BE2C (cell line): ENCODE measurements around the gene OSBP.
"Not testable (repeated sequence)": the region's sequence is repeated elsewhere in the genome, so short reads cannot be mapped to it uniquely, and the experiment has no call there.

Experiments used
- DNase-seq: peaks from one replicate; pipeline ENCODE4 v3.0.0-alpha.2; 2020
- H3K27me3 ChIP-seq: fragments of 250-450 bp; sonication (Bioruptor Pico); 2 replicates; pipeline ENCODE4 v1.5.1; 2020; ENCODE audit warnings: mild to moderate bottlenecking
- H3K36me3 ChIP-seq: fragments of 250-450 bp; sonication (Bioruptor Pico); 2 replicates; pipeline ENCODE4 v1.5.1; 2020; ENCODE audit warnings: mild to moderate bottlenecking
- H3K4me1 ChIP-seq: fragments of 250-450 bp; sonication (Bioruptor Pico); 2 replicates; pipeline ENCODE4 v1.5.1; 2020
- H3K4me3 ChIP-seq: 2 replicates; pipeline ENCODE4 v1.5.1; 2011; ENCODE audit warnings: low read depth, low read length
- H3K9me3 ChIP-seq: fragments of 250-450 bp; sonication (Bioruptor Pico); 2 replicates; pipeline ENCODE4 v1.5.1; 2020
- CTCF ChIP-seq: IDR thresholded peaks from 2 replicates; pipeline ENCODE4 v1.5.1; 2012; ENCODE audit warnings: mild to moderate bottlenecking, low read depth, low read length

OSBP gene

GRCh38 chr11:59647245-59647980 lies 31.8 kb upstream of the OSBP start:
- no peaks in the 10 kb centered on the region for H3K27me3 ChIP-seq
- DNase-seq = no peak
- TF ChIP-seq CTCF = no peak
- H3K9me3 ChIP-seq = no peaks in the 10 kb centered on the region
- H3K4me1 ChIP-seq = no peaks in the 10 kb centered on the region
- H3K4me3 ChIP-seq = no peak overlapping the region
- peaks cover 4% of the 10 kb centered on the region; the same call in 1 of the 2 replicates for H3K36me3 ChIP-seq

GRCh38 chr11:59644528-59644927 lies 29.0 kb upstream of the OSBP start:
- Histone ChIP-seq H3K4me3 (no peak overlapping the region), H3K36me3 (no peaks in the 10 kb centered on the region; the same call in 1 of the 2 replicates), H3K4me1 (no peaks in the 10 kb centered on the region), H3K9me3 (no peaks in the 10 kb centered on the region), H3K27me3 (no peaks in the 10 kb centered on the region)
- no peak for TF ChIP-seq CTCF
- DNase-seq = no peak

GRCh38 chr11:59643390-59643789 lies 27.8 kb upstream of the OSBP start:
- no peak overlapping the region for H3K4me3 ChIP-seq
- no peak for DNase-seq
- TF ChIP-seq CTCF = no peak
- H3K4me1 ChIP-seq = no peaks in the 10 kb centered on the region
- no peaks in the 10 kb centered on the region for H3K9me3 ChIP-seq
- H3K36me3 ChIP-seq = peaks cover 6% of the 10 kb centered on the region; the same call in 1 of the 2 replicates
- no peaks in the 10 kb centered on the region for H3K27me3 ChIP-seq

- no peaks in the 10 kb centered on the region for H3K9me3 ChIP-seq
- no peak overlapping the region for H3K4me3 ChIP-seq
- TF ChIP-seq CTCF = no peak
- peaks cover 10% of the 10 kb centered on the region for H3K36me3 ChIP-seq
- no peaks in the 10 kb centered on the region for H3K27me3 ChIP-seq
- DNase-seq = no peak
- H3K4me1 ChIP-seq = no peaks in the 10 kb centered on the region
These were observed 25.6 kb upstream of the OSBP start for GRCh38 chr11:59641156-59641555.

- no peaks in the 10 kb centered on the region for H3K36me3 ChIP-seq
- no peak for TF ChIP-seq CTCF
These were observed 14.9 kb upstream of the OSBP start for GRCh38 chr11:59630493-59630892.

GRCh38 chr11:59629996-59630395 lies 14.4 kb upstream of the OSBP start:
- Histone ChIP-seq H3K4me3 (no peak overlapping the region), H3K9me3 (no peaks in the 10 kb centered on the region), H3K4me1 (no peaks in the 10 kb centered on the region), H3K27me3 (no peaks in the 10 kb centered on the region), H3K36me3 (no peaks in the 10 kb centered on the region)
- DNase-seq = no peak
- TF ChIP-seq CTCF = no peak

More at GRCh38 chr11:59630493-59630892, 14.9 kb upstream of the OSBP start:
- no peaks in the 10 kb centered on the region for H3K9me3 ChIP-seq
- no peaks in the 10 kb centered on the region for H3K27me3 ChIP-seq
- H3K4me3 ChIP-seq = no peak overlapping the region
- H3K4me1 ChIP-seq = no peaks in the 10 kb centered on the region
- no peak for DNase-seq

- H3K4me1 ChIP-seq, H3K4me3 ChIP-seq, H3K9me3 ChIP-seq, H3K36me3 ChIP-seq, H3K27me3 ChIP-seq, DNase-seq: not testable (repeated sequence)
These were observed 11.4 kb upstream of the OSBP start for GRCh38 chr11:59626969-59627368.
